HG03571 (cell line): Measurements from ENCODE around the gene HSPA1B.
"Not testable (repeated sequence)": the region's sequence is repeated elsewhere in the genome, so short reads cannot be mapped to it uniquely, and the experiment has no call there.

ENCODE experiments used
- ATAC-seq: cut with Tn5 transposase; IDR thresholded peaks from one replicate; pipeline ENCODE4 v1.9.1; 2021; ENCODE audit not compliant: unreplicated experiment

Gene HSPA1B

GRCh38 chr6:31827286-31828079 lies at the start of gene HSPA1B:
Gene HSPA1B, plus strand, starts transcription at chr6:31827738. Its CDS starts 213 bp downstream, at chr6:31827951.
- peak; percentile 61 for ATAC-seq

GRCh38 chr6:31778193-31778592 lies 49.3 kb upstream of the HSPA1B start:
- no peak for ATAC-seq

DNA sequence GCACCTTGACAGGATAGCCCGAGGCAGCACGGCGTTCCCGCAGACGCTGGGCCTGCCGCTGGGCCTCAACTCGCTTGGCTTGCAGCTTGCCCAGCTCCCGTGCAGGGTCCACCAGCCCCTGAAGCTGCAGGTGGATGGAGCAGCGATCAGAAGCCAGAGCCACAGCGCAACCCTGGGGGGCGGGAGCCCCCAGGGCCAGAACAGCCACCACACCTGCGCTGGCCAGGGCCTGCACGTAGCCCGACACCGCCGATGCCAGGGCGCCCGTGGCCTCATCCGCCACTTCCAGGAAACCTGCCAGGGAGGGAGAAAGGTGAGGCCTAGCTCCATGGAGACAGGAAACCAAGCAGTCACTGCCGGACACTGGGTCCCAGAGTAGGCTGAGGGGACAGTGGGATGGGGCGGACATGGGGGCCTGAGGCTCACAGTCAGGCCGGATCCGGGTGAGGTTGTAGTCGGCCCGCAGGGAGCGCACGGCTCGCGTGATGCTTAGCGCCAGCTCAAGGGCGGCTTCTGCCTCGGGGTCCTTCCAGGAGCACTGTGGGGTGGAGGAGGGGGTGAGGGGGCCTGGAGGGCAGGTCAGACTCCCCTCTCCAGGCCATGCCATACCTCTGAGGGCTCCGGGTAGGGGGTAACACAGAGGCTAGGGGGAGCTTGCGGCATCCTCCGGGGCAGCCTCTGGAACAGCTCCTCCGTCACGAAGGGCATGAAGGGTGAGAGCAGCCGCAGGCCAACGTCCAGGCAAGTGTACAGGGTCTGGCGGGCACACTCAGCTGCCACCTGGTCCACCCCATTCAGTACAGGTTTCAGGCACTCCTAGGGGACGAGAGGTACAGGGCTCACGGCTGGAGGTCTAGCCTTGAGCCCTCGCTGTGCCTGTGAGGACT lies 48.3 kb upstream of the HSPA1B start:
- no peak for ATAC-seq

GRCh38 chr6:31779908-31780307 lies 47.6 kb upstream of the HSPA1B start:
- no peak for ATAC-seq

- ATAC-seq: no peak
Measured at GRCh38 chr6:31780507-31781243, 46.9 kb upstream of the HSPA1B start.

DNA sequence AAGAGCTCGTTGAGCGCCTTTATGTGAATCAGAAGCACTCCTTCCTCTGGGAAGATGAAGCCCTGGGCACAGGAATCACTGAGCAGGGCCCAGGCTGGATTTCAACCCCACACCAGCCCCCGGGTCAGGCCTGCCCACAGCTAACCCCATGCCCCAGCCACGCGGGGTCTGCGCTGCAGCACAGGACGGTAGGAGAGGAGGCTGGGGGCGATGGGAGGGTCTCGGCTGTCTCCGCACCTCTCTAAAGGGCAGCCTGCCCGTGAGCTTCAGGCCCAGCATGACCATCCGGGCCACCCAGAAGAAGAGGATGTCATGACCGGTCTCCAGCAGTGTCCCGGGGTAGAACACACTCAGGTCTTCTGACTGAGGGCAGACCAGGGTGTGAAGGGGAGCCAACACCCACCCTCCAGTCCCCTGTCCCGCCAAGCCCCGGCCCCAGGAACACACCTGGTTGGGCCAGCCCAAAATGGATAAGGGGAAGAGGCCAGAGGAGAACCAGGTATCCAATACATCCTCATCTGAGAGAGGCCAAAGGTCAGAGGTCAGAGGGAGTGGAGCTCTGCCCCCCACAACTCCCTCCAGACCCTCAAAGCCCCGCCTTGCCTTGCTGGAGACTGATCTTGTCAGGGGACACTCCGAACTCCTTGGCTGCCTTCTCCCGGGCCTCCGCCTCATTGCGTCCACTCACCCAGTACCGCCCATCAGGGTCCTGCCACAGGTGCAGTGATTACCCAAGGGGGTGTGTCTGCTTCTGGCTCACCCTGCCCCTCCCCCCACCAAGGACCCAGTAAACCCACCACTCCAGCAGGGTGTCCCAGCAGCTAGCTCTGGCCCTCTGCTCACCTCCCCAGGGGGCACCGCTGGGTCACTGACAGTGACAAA lies 46.1 kb upstream of the HSPA1B start:
- ATAC-seq: no peak

- ATAC-seq: no peak
Measured at GRCh38 chr6:31782126-31782855, 45.2 kb upstream of the HSPA1B start.

- no peak for ATAC-seq
Measured at GRCh38 chr6:31784098-31784925, 43.2 kb upstream of the HSPA1B start.

DNA sequence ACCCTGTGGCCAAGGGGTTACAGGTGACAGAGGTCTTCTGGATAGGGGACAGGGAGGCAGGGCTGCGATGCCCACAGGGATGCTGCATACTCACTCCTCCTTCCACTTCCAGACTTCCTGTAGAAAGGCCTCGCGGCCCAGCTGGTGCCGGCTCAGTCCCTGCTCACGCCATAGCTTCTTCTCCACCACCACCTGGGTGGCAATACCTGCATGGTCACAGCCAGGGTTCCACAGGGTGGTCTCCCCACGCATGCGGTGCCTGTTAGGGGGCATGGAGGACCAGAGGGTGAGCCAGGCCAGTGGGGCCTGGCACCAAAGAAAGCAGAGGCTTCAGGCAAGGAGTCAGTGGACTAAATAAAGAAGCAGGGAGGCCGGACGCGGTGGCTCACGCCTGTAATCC lies 42.1 kb upstream of the HSPA1B start:
- ATAC-seq: no peak

DNA sequence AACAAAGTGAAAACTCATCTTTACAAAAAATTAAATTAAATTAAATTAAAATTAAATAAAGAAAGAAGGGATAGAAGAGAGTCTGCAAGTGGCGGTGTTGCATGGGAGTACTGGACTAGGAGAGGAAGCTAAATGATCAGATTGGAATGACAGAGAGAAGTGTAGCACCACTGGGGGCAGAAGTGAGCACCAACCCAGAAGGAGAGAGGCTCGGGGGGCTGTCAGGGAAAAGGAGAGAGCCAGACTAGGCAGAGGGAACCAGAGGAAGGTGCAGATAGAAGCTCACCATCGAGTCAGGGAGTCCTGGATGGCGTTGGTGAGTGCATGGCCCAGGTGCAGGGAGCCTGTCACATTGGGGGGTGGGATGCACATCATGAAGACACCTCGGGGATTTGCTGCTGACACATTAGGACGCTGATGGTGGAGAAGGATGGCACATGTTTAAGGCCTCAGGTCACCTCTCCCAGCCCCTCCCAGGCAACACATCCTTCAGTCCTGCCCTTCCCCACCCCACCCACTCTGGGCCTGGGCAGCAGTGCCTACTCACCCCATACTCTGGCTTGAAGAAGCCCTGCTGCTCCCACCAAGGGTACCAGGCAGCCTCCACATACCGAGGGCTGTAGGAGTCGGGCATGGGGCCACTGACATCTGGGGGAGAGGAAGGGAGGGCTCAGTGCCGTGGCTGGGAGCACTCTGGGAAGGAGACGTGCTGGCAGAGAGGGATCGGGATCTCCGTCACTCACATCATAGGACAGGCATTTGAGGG lies 36.0 kb upstream of the HSPA1B start:
- no peak for ATAC-seq

- ATAC-seq: no peak
Measured at GRCh38 chr6:31792090-31792374, 35.5 kb upstream of the HSPA1B start.

GRCh38 chr6:31792761-31793171 lies 34.8 kb upstream of the HSPA1B start:
- ATAC-seq: no peak

GRCh38 chr6:31793927-31794245 lies 33.7 kb upstream of the HSPA1B start:
- ATAC-seq: not testable (repeated sequence)

DNA sequence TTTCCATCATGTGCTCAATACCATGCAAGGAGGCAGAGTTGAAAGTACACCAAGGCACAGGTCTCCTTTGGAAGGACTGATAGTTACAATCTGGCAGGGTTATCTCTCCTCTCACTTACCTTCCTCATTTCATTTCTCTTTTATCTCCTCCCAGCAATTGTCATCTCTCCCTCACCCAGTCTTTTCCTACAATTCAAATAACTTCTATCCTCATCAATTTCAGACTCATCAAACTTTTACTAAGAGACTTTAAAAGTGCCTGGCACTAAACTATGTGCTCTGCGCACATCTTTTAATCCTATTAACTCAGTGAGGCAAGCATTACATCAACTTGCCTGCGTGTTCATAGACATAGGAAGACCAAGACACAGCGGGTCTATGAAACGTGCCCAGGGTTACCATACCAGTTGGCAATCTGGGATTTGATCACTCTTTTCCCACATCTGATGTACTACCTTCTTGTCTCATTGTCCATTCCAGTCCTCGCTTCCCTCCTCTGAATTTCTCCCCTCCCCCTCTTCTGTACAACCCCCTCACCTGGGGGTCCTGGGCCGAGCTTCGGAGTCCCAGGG lies 33.2 kb upstream of the HSPA1B start:
- ATAC-seq: no peak

- peak; percentile 9 for ATAC-seq
Measured at GRCh38 chr6:31794866-31795615, 32.5 kb upstream of the HSPA1B start.

DNA sequence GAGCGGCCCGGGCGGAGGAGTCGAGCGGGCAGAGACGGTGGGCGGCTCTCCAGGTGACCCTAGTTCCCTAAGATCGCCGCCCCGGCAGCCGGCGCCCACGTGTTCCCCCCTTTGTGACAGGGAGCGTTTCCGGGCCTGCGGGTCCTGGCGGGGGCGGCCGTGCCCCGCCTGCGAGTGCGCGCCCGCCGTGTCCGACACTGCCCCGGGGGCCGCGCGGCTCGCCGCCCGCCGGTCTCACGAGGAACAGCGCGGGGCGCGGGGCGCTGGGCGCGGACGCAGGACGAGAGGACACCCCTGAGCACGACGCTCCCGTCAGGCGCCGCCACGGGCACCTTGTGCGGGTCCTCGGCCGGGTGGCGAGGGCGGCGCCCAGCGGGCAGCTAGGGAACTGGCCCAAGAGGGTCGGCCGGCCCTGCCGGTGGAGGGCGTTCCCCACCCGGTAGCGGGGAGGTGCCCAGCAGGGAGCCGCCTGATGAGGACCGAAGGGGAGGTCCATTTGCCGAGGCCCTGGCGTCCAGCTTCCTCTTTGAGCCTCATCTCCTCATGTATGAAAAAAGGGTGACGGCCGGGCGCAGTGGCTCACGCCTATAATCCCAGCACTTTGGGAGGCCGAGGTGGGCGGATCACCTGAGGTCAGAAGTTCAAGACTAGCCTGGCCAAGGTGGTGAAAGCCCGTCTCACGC lies 31.8 kb upstream of the HSPA1B start, which contains the start of gene VARS1:
TSS of gene VARS1 (minus strand) at position 137 of the 683 bp plus-strand sequence. CDS start 535 bp downstream, outside the sequence.
- ATAC-seq: peak; percentile 73

- ATAC-seq: no peak
Measured at GRCh38 chr6:31796993-31797385, 30.5 kb upstream of the HSPA1B start.
